Measurements from ENCODE around the gene AGR2. TPM values are rescaled to one million over a fixed set of nuclear protein-coding genes. Genes with fewer than 3 reads are reported as not detected.
"Not testable (repeated sequence)": the region's sequence is repeated elsewhere in the genome, so short reads cannot be mapped to it uniquely, and the experiment has no call there.

The AGR2 gene
- polyA plus RNA-seq, 1 experiment, result 0.60 TPM

GRCh38 chr7:16773884-16774283 lies 30.9 kb downstream of the AGR2 start:
- POLR2A ChIA-PET, result no interaction called here
- Histone ChIP-seq H3K9me3 (ENCODE audit: control insufficient read depth, insufficient read depth, low read length) (no peaks in the 10 kb centered on the region), H3K4me3 (ENCODE audit: low read depth, low read length) (no peak overlapping the region), H3K27ac (ENCODE audit: low read depth, low read length) (no peak overlapping the region), H3K27me3 (ENCODE audit: control insufficient read depth, insufficient read depth, low read length) (no peaks in the 10 kb centered on the region)
- CTCF ChIA-PET, result no interaction called here
- DNase-seq (ENCODE audit: low read depth, low spot score), result no peak
- no peak for TF ChIP-seq CTCF (IDR thresholded peaks at IDR 0.05; ENCODE audit: low read depth, low read length)

GRCh38 chr7:16773326-16773725 lies 31.5 kb downstream of the AGR2 start:
- Histone ChIP-seq H3K9me3 (ENCODE audit: control insufficient read depth, insufficient read depth, low read length) (no peaks in the 10 kb centered on the region), H3K27ac (ENCODE audit: low read depth, low read length) (no peak overlapping the region), H3K27me3 (ENCODE audit: control insufficient read depth, insufficient read depth, low read length) (no peaks in the 10 kb centered on the region), H3K4me3 (ENCODE audit: low read depth, low read length) (no peak overlapping the region)
- POLR2A ChIA-PET, result no interaction called here
- no peak for TF ChIP-seq CTCF (IDR thresholded peaks at IDR 0.05; ENCODE audit: low read depth, low read length)
- CTCF ChIA-PET, result no interaction called here
- DNase-seq (ENCODE audit: low read depth, low spot score), result no peak

GRCh38 chr7:16770657-16771329 lies 34.0 kb downstream of the AGR2 start:
- POLR2A ChIA-PET, result no interaction called here
- CTCF ChIA-PET, result interaction anchor here (0.7 to 1.3 kb wide), 2 partner anchors 63 to 147 kb away, joined by 3 read pairs; no protein-coding TSS in a partner anchor
- no peak for TF ChIP-seq CTCF (IDR thresholded peaks at IDR 0.05; ENCODE audit: low read depth, low read length)

GRCh38 chr7:16769994-16770393 lies 34.8 kb downstream of the AGR2 start:
- POLR2A ChIA-PET, result not testable (repeated sequence)

More at GRCh38 chr7:16770657-16771329, 34.0 kb downstream of the AGR2 start:
- H3K9me3 ChIP-seq (ENCODE audit: control insufficient read depth, insufficient read depth, low read length), result no peaks in the 10 kb centered on the region
- no peak overlapping the region for H3K27ac ChIP-seq (ENCODE audit: low read depth, low read length)
- no peak for DNase-seq (ENCODE audit: low read depth, low spot score)
- no peak overlapping the region for H3K4me3 ChIP-seq (ENCODE audit: low read depth, low read length)
- no peaks in the 10 kb centered on the region for H3K27me3 ChIP-seq (ENCODE audit: control insufficient read depth, insufficient read depth, low read length)

GRCh38 chr7:16765436-16765859 lies 39.4 kb downstream of the AGR2 start:
- Histone ChIP-seq H3K9me3 (ENCODE audit: control insufficient read depth, insufficient read depth, low read length) (no peaks in the 10 kb centered on the region), H3K27ac (ENCODE audit: low read depth, low read length) (no peak overlapping the region), H3K4me3 (ENCODE audit: low read depth, low read length) (no peak overlapping the region), H3K27me3 (ENCODE audit: control insufficient read depth, insufficient read depth, low read length) (no peaks in the 10 kb centered on the region)
- CTCF ChIA-PET, result interaction anchor here (0.8 kb wide), 1 partner anchor 14 kb away, joined by 3 read pairs; no protein-coding TSS in a partner anchor
- DNase-seq (ENCODE audit: low read depth, low spot score), result no peak
- no peak for TF ChIP-seq CTCF (IDR thresholded peaks at IDR 0.05; ENCODE audit: low read depth, low read length)
- POLR2A ChIA-PET, result no interaction called here

More at GRCh38 chr7:16769994-16770393, 34.8 kb downstream of the AGR2 start:
- not testable (repeated sequence) for H3K9me3 ChIP-seq (ENCODE audit: control insufficient read depth, insufficient read depth, low read length); H3K27me3 ChIP-seq (ENCODE audit: control insufficient read depth, insufficient read depth, low read length); H3K4me3 ChIP-seq (ENCODE audit: low read depth, low read length); DNase-seq (ENCODE audit: low read depth, low spot score); H3K27ac ChIP-seq (ENCODE audit: low read depth, low read length)
- CTCF ChIA-PET, result interaction anchor here (0.7 kb wide), 1 partner anchor 62 kb away, joined by 3 read pairs; no protein-coding TSS in a partner anchor

All from AG04450 (cell line).